Esophagus (tissue), 2 donors: ENCODE measurements around the gene LRRC58. TPM values are rescaled to one million over a fixed set of nuclear protein-coding genes. Genes with fewer than 3 reads are reported as not detected.

Source experiments
- H3K27ac ChIP-seq, 2 donors: one replicate each; pipeline ENCODE4 v1.5.1; 2013; ENCODE audit warnings: low read depth in 2 of 2, mild to moderate bottlenecking in 2 of 2, inconsistent platforms in 1 of 2, low read length in 1 of 2, moderate library complexity in 1 of 2
- H3K27me3 ChIP-seq, 2 donors: one replicate each; pipeline ENCODE4 v1.6.1; 2013; ENCODE audit warnings: low read length in 2 of 2, control low read depth in 1 of 2, mild to moderate bottlenecking in 1 of 2; ENCODE audit not compliant: insufficient read depth in 2 of 2, control insufficient read depth in 1 of 2
- H3K36me3 ChIP-seq, 2 donors: one replicate each; pipeline ENCODE4 v1.6.1; 2013; ENCODE audit warnings: low read length in 1 of 2; ENCODE audit not compliant: control insufficient read depth in 2 of 2, insufficient read depth in 2 of 2
- H3K4me1 ChIP-seq, 2 donors: one replicate each; pipeline ENCODE4 v1.6.1; 2013; ENCODE audit warnings: low read length in 1 of 2; ENCODE audit not compliant: control insufficient read depth in 2 of 2, insufficient read depth in 2 of 2
- H3K4me3 ChIP-seq, 2 donors: one replicate each; pipeline ENCODE4 v1.5.1; 2013; ENCODE audit warnings: low read length in 2 of 2, mild to moderate bottlenecking in 2 of 2, low read depth in 1 of 2, moderate library complexity in 1 of 2
- H3K9me3 ChIP-seq, 2 donors: one replicate each; pipeline ENCODE4 v1.6.1; 2013; ENCODE audit warnings: mild to moderate bottlenecking in 2 of 2, low read depth in 1 of 2, low read length in 1 of 2, moderate library complexity in 1 of 2; ENCODE audit not compliant: control insufficient read depth in 2 of 2, insufficient read depth in 1 of 2
- WGBS, 2 donors: extraction: QIAGEN DNeasy Blood & Tissue Kit; methylation state at CpG; one replicate each; pipeline ENCODE4 v1.1.7; 2013; 5-methylcytosine and 5-hydroxymethylcytosine counted together
- polyA plus RNA-seq, 2 donors: library from polyadenylated mRNA; stranded (reverse); fragments of 200-250 nt; gene quantifications; one replicate each; pipeline ENCODE4 v1.2.3, GENCODE V29; 2013
- donor health status: healthy with polysubstance abuse.
- donor health status: Bipolar disorder and iron deficiency.

Gene LRRC58
- polyA plus RNA-seq, 2 donors: 2.7 to 5.0 TPM

DNA sequence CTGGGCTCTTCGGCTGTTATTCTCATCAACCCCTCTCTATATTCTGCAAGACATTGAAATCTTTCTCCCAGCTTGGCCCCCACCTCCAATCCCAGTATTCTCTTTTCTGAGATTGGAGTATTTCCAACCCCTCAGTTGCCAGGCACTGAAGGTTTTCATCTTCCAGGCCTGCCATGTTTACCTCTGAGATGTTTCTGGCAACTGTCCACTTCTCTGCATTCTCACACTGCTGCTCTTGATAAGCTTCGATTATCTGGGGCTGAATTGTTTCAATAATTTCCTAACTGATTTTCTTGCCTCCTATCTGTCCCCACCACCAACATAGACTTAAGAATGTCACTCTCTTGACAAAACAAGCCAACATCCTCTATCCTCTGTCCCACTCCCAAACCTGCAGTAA lies 62.7 kb downstream of the LRRC58 start:
- 54 to 73% methylated on average over 2 of the region's 2 CpGs for WGBS, 2 donors
- H3K27me3 ChIP-seq: no peaks in the 10 kb centered on the region

DNA sequence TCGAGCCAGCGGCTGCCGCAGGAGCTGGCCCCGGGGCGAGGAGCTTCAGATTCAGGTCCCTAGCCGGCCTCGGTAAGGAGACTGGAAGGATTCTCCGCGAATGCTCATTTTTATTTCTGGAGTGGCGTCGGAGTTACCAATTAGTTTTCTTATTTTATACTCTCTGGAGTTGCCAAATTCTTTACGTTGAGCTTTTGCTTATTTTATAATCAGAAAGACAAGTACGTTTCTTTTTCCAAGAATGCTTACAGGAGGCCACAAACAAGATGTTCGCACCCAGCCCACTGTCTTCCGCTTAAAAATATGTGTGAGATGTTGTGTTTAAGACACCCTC lies 63.7 kb downstream of the LRRC58 start:
- H3K27ac ChIP-seq: no peak overlapping the region
- H3K27me3 ChIP-seq: no peaks in the 10 kb centered on the region
- no peaks in the 10 kb centered on the region for H3K36me3 ChIP-seq
- H3K9me3 ChIP-seq: no peaks in the 10 kb centered on the region
- H3K4me3 ChIP-seq: peak overlapping the region; percentile 43 to 54
- H3K4me1 ChIP-seq: no peaks in the 10 kb centered on the region
- WGBS, 2 donors: 30 to 32% methylated on average over 15 of the region's 15 CpGs

More for the DNA sequence above, 62.7 kb downstream of the LRRC58 start:
- Histone ChIP-seq H3K9me3 (no peaks in the 10 kb centered on the region), H3K27ac (no peak overlapping the region), H3K36me3 (no peaks in the 10 kb centered on the region), H3K4me3 (no peak overlapping the region), H3K4me1 (no peaks in the 10 kb centered on the region)

DNA sequence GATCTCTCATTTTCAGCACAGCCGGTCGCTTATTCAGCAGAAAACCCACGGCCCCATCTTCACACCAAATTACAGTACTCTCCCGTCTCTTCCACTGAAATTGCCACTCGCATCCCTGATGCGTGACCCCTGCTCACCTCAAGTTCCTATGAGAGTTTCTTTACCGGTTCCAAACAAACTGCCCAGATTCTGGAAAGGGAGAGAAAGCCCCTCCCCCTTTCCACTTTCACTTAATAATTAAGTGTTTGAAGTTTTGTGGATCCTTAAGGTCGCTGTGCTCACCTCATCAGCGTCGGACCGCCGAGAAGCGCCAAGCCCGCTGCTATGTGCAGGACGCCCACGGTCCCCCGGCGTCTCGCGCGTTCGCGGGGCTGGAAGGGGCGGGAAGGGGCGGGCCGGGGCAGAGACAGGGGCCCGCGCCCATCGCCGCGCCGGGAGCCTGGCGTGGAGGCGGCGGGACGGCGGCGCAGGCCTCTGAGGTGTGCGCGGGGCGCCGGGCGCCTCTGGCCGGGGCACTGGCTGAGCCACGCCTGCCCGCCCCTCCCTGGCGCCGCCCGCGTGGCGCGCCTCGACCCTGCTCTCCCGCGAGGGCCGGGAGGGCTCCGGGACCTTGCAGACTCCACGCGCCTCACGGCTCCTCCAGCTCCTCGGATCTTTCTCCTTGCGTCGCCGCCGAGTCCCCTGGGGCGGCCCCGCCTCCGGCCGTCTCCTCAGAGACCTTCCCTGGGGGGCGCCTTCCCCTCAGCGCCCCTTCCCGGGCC lies 64.2 kb downstream of the LRRC58 start, which contains the start of gene GPR156:
Gene GPR156, minus strand, starts transcription at position 476 of the 761 bp plus-strand sequence. CDS start 41,124 bp downstream, outside the sequence.
- no peak within 1 kb of the TSS for H3K27ac ChIP-seq
- H3K9me3 ChIP-seq: no peaks in the 10 kb centered on the region
- 4% methylated on average over 48 to 72 of the region's 72 CpGs for WGBS, 2 donors
- H3K27me3 ChIP-seq: no peaks in the 10 kb centered on the region
- no peaks in the 10 kb centered on the region for H3K36me3 ChIP-seq
- no peaks in the 10 kb centered on the region for H3K4me1 ChIP-seq
- peak within 1 kb of the TSS; percentile 43 to 54 for H3K4me3 ChIP-seq

DNA sequence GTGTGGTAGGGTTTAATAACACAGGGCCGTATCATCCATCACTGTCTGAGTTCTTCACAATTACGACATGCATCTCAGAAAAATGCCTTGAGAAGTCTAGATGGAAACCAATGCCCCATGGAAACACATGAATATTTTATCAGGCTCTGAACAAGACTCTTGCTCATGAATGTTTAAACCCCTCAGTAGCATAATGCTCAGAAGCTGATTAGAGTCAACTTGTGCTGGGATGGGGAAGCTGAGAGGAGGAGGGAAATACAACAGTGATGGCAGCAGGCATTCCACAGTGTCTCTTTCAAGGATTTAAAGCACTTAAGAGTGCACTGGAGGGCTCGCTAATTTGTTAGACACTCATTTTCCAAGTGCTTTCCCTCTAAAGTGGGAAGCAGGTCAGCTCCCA lies 67.9 kb downstream of the LRRC58 start:
- Histone ChIP-seq H3K27ac (no peak overlapping the region), H3K4me3 (no peak overlapping the region), H3K9me3 (no peaks in the 10 kb centered on the region), H3K36me3 (no peaks in the 10 kb centered on the region), H3K4me1 (no peaks in the 10 kb centered on the region), H3K27me3 (no peaks in the 10 kb centered on the region)
- 88 to 92% methylated on average over 3 of the region's 3 CpGs for WGBS, 2 donors

- H3K36me3 ChIP-seq: no peaks in the 10 kb centered on the region
- no peaks in the 10 kb centered on the region for H3K27me3 ChIP-seq
- H3K27ac ChIP-seq: no peak overlapping the region
- WGBS, 2 donors: 76 to 90% methylated on average over 3 of the region's 3 CpGs
- H3K4me1 ChIP-seq: no peaks in the 10 kb centered on the region
- no peaks in the 10 kb centered on the region for H3K9me3 ChIP-seq
- H3K4me3 ChIP-seq: no peak overlapping the region
Measured at GRCh38 chr3:120280566-120280965, 68.6 kb downstream of the LRRC58 start.

- H3K27ac ChIP-seq: no peak overlapping the region
- H3K27me3 ChIP-seq: no peaks in the 10 kb centered on the region
- no peaks in the 10 kb centered on the region for H3K4me1 ChIP-seq
- no peak overlapping the region for H3K4me3 ChIP-seq
- H3K36me3 ChIP-seq: no peaks in the 10 kb centered on the region
- H3K9me3 ChIP-seq: no peaks in the 10 kb centered on the region
- 74 to 89% methylated on average over 1 of the region's 1 CpG for WGBS, 2 donors
Measured at GRCh38 chr3:120280026-120280425, 69.1 kb downstream of the LRRC58 start.

DNA sequence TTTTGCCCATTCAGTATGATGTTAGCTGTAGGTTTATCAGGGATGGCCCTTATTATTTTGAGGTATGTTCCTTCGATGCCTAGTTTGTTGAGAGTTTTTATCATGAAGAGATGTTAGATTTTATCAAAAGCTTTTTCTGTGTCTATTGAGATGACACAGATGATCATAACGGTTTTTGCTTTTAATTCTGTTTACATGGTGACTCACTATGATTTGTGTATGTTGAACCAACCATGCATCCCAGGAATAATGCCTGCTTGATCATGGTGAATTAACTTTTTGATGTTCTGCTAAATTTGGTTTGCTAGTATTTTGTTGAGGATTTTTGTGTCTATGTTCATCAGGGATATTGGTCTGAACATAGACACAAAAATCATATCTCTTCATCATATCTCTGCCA lies 72.4 kb downstream of the LRRC58 start:
- WGBS, 2 donors: 57 to 70% methylated on average over 2 of the region's 2 CpGs
- Histone ChIP-seq H3K36me3 (no peaks in the 10 kb centered on the region), H3K4me1 (no peaks in the 10 kb centered on the region), H3K4me3 (no peak overlapping the region), H3K27me3 (no peaks in the 10 kb centered on the region), H3K27ac (no peak overlapping the region), H3K9me3 (no peaks in the 10 kb centered on the region)

- H3K27me3 ChIP-seq: no peaks in the 10 kb centered on the region
- H3K27ac ChIP-seq: no peak overlapping the region
- H3K4me3 ChIP-seq: no peak overlapping the region
- no peaks in the 10 kb centered on the region for H3K9me3 ChIP-seq
- WGBS, 2 donors: 35 to 39% methylated on average over 4 of the region's 4 CpGs
- H3K36me3 ChIP-seq: no peaks in the 10 kb centered on the region
- no peaks in the 10 kb centered on the region for H3K4me1 ChIP-seq
Measured at GRCh38 chr3:120275618-120276017, 73.5 kb downstream of the LRRC58 start.

DNA sequence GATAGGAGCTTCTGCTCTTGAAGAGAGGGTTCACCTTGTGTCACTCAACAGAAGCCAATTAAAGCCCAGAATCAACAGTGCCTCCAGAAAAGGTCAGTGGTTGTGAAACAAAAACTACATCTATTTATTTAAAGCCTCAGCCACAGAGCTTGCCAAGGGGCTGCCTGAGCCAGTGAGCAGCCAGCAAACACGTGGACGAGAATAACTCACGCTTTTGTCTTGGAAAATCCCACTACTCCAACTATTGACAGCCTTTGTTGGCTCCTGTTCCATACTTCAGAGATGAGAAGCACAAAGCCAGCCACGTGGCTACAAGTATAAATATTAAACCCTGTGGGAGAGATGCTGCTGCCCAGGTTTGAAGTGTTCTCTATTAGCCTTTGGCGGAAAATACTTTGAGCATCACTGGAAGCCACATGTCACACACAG lies 74.4 kb downstream of the LRRC58 start:
- 30 to 41% methylated on average over 5 of the region's 5 CpGs for WGBS, 2 donors
- Histone ChIP-seq H3K27me3 (no peaks in the 10 kb centered on the region), H3K36me3 (no peaks in the 10 kb centered on the region), H3K4me1 (no peaks in the 10 kb centered on the region), H3K4me3 (no peak overlapping the region), H3K9me3 (no peaks in the 10 kb centered on the region), H3K27ac (no peak overlapping the region)
